Spinal cord (tissue), 10 donors: Measurements from ENCODE around the gene PPP5C. TPM values are rescaled to one million over a fixed set of nuclear protein-coding genes. Genes with fewer than 3 reads are reported as not detected.

Experiments
- DNase-seq, 6 donors: peaks; one replicate each; pipeline versions ENCODE4 v3.0.0 to v3.0.0-alpha.2; 2013 to 2015; ENCODE audit warnings: low spot score in 6 of 6, low read depth in 4 of 6
- H3K27ac ChIP-seq: one replicate; pipeline ENCODE4 v1.5.1; 2013; ENCODE audit warnings: low read depth, low read length, control low read depth
- H3K27me3 ChIP-seq: one replicate; pipeline ENCODE4 v1.6.1; 2013; ENCODE audit warnings: low read length; ENCODE audit not compliant: control insufficient read depth, insufficient read depth
- H3K36me3 ChIP-seq: one replicate; pipeline ENCODE4 v1.6.1; 2013; ENCODE audit warnings: low read length; ENCODE audit not compliant: control insufficient read depth, insufficient read depth
- H3K4me1 ChIP-seq: one replicate; pipeline ENCODE4 v1.6.1; 2013; ENCODE audit warnings: low read length; ENCODE audit not compliant: control insufficient read depth, insufficient read depth
- H3K4me3 ChIP-seq: one replicate; pipeline ENCODE4 v1.5.1; 2013; ENCODE audit warnings: low read depth, low read length, control low read depth
- H3K9me3 ChIP-seq: one replicate; pipeline ENCODE4 v1.6.1; 2013; ENCODE audit warnings: low read length; ENCODE audit not compliant: control insufficient read depth, insufficient read depth
- WGBS: methylation state at CpG from one replicate; pipeline ENCODE4 v1.1.5; 2013; ENCODE audit warnings: missing lambda C conversion rate; ENCODE audit not compliant: insufficient coverage; 5-methylcytosine and 5-hydroxymethylcytosine counted together
- polyA plus RNA-seq, 2 donors: library from polyadenylated mRNA; unstranded; fragments of 120-200 nt; gene quantifications; one replicate each; pipeline ENCODE4 v1.2.1, GENCODE V29; 2013; ENCODE audit not compliant: insufficient read length in 2 of 2
- total RNA-seq, 2 donors: library from RNA; depleted of rRNA in 1 of 2; stranded (reverse); fragments of 120-200 nt in 1 of 2; fragments of >200 nt in 1 of 2; gene quantifications; one replicate each; pipeline versions ENCODE4 v1.2.3 to v1.2.4, GENCODE V29; 2013 to 2014
- donor health status: healthy.

PPP5C gene
- total and polyA plus RNA-seq, 4 donors, result 52.5 to 158 (median 110) TPM

GRCh38 chr19:46402725-46403124 is 55.8 kb downstream of the PPP5C start:
- Histone ChIP-seq H3K36me3 (no peaks in the 10 kb centered on the region), H3K4me1 (peaks cover 37% of the 10 kb centered on the region), H3K27me3 (peaks cover 17% of the 10 kb centered on the region), H3K4me3 (no peak overlapping the region), H3K9me3 (no peaks in the 10 kb centered on the region), H3K27ac (no peak overlapping the region)
- no peak for DNase-seq
- WGBS, result 85% methylated on average over 9 of the region's 11 CpGs

GRCh38 chr19:46404055-46404752 is 57.3 kb downstream of the PPP5C start:
- H3K27me3 ChIP-seq, result peaks cover 17% of the 10 kb centered on the region
- peak overlapping the region; percentile 50 for H3K4me3 ChIP-seq
- DNase-seq, result peak in 1 of 6 donors; percentile 69
- 14% methylated on average over 36 of the region's 36 CpGs for WGBS
- H3K27ac ChIP-seq, result peak overlapping the region; percentile 64
- peaks cover 50% of the 10 kb centered on the region for H3K4me1 ChIP-seq
- H3K36me3 ChIP-seq, result no peaks in the 10 kb centered on the region
- no peaks in the 10 kb centered on the region for H3K9me3 ChIP-seq

- no peaks in the 10 kb centered on the region for H3K9me3 ChIP-seq
- DNase-seq, result peak in 2 of 6 donors; percentile 45 to 55
- H3K4me1 ChIP-seq, result peaks cover 52% of the 10 kb centered on the region
- H3K27me3 ChIP-seq, result peaks cover 15% of the 10 kb centered on the region
- peak overlapping the region; percentile 50 for H3K4me3 ChIP-seq
- H3K27ac ChIP-seq, result peak overlapping the region; percentile 64
- no peaks in the 10 kb centered on the region for H3K36me3 ChIP-seq
- 31% methylated on average over 25 of the region's 41 CpGs for WGBS
Measured at GRCh38 chr19:46404753-46405468, 58.0 kb downstream of the PPP5C start.

- peaks cover 19% of the 10 kb centered on the region for H3K27me3 ChIP-seq
- H3K27ac ChIP-seq, result no peak overlapping the region
- peaks cover 7% of the 10 kb centered on the region for H3K36me3 ChIP-seq
- peaks cover 70% of the 10 kb centered on the region for H3K4me1 ChIP-seq
- no peaks in the 10 kb centered on the region for H3K9me3 ChIP-seq
- H3K4me3 ChIP-seq, result no peak overlapping the region
- 20% methylated on average over 5 of the region's 6 CpGs for WGBS
- no peak for DNase-seq
Measured at GRCh38 chr19:46406976-46407375, 60.1 kb downstream of the PPP5C start.

GRCh38 chr19:46407856-46408663 is 61.2 kb downstream of the PPP5C start:
- 50% methylated on average over 18 of the region's 23 CpGs for WGBS
- no peaks in the 10 kb centered on the region for H3K9me3 ChIP-seq
- peaks cover 24% of the 10 kb centered on the region for H3K27me3 ChIP-seq
- DNase-seq, result no peak
- peaks cover 81% of the 10 kb centered on the region for H3K4me1 ChIP-seq
- H3K36me3 ChIP-seq, result peaks cover 9% of the 10 kb centered on the region
- H3K4me3 ChIP-seq, result no peak overlapping the region
- peak overlapping the region; percentile 36 for H3K27ac ChIP-seq

- H3K27ac ChIP-seq, result peak overlapping the region; percentile 36
- H3K4me1 ChIP-seq, result peaks cover 83% of the 10 kb centered on the region
- WGBS, result 5% methylated on average over 11 of the region's 11 CpGs
- no peak overlapping the region for H3K4me3 ChIP-seq
- H3K27me3 ChIP-seq, result peaks cover 25% of the 10 kb centered on the region
- DNase-seq, result peak in 2 of 6 donors; percentile 66
- H3K9me3 ChIP-seq, result no peaks in the 10 kb centered on the region
- H3K36me3 ChIP-seq, result peaks cover 9% of the 10 kb centered on the region
Measured at GRCh38 chr19:46408664-46409039, 61.8 kb downstream of the PPP5C start.

GRCh38 chr19:46409191-46409590 is 62.3 kb downstream of the PPP5C start:
- WGBS, result no CpG with 5 or more reads among the region's 3 CpGs
- DNase-seq, result no peak
- peaks cover 25% of the 10 kb centered on the region for H3K27me3 ChIP-seq

GRCh38 chr19:46410205-46411087 is 63.6 kb downstream of the PPP5C start:
- Histone ChIP-seq H3K27ac (no peak overlapping the region), H3K9me3 (no peaks in the 10 kb centered on the region), H3K36me3 (peaks cover 9% of the 10 kb centered on the region), H3K4me1 (peaks cover 74% of the 10 kb centered on the region), H3K27me3 (peaks cover 23% of the 10 kb centered on the region), H3K4me3 (no peak overlapping the region)
- no peak for DNase-seq
- WGBS, result 87% methylated on average over 10 of the region's 13 CpGs

More at GRCh38 chr19:46409191-46409590, 62.3 kb downstream of the PPP5C start:
- no peak overlapping the region for H3K27ac ChIP-seq
- no peaks in the 10 kb centered on the region for H3K9me3 ChIP-seq
- H3K36me3 ChIP-seq, result peaks cover 9% of the 10 kb centered on the region
- H3K4me3 ChIP-seq, result no peak overlapping the region
- H3K4me1 ChIP-seq, result peaks cover 83% of the 10 kb centered on the region
